ENCODE results near the gene TBC1D4.
A peak's percentile ranks its signal among the peaks of the same experiment; 100 is the strongest.
"Not testable (repeated sequence)": the region's sequence is repeated elsewhere in the genome, so short reads cannot be mapped to it uniquely, and the experiment has no call there.

The TBC1D4 gene

DNA sequence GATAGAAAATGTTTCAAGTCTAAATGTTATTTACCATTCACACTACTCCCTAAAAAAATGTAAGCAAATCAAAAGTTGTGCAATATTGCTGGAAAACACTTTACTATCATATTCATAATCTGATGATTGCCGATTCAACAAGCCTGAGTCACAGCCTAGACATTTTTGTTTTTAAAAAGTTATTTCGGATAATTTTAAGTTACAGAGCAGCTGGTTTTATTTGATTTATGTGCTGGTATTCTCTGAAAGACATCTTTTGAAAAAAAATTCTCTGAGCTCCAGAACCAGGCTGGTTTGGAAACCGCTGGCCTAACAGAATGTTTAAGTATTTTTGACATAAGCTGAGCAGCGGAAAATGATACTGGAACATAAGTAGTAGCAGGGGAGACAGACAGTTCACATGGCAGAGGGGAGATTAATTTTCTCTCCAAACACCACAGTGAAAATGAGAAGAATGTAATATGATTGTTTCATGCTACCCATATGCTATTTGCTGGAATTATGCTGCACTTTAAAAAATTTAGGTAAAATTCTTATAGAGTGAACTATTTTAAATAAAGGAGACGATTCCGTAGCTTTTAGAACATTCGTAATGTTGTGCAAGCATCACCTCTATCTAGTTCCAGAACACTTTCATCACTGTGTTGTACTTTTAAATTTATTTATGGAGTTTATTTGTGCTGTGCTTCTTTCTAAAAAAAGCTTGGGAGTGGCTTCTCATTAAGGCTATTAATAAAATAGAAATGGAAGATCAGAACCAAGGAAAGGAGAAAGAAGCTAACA is 36.1 kb downstream of the TBC1D4 start:
- DNase-seq, result no peak

DNA sequence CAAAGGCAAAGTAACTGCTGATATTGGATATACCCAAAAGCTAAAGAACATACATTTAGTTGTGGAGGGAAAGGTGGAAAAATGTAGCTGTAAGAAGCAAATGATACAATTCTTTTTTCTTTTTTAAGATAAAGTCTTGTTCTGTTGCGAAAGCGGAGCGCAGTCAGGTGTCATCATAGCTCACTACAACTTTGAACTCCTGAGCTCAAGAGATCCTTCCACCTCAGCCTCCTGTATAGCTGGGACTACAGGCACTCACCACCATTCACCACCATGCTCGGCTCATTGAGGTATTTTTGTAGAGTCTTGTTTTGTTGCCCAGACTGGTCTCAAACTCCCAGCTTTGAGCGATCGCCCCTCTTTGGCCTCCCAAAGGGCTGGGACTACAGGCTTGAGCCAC is 38.0 kb downstream of the TBC1D4 start:
- no peak for DNase-seq

DNA sequence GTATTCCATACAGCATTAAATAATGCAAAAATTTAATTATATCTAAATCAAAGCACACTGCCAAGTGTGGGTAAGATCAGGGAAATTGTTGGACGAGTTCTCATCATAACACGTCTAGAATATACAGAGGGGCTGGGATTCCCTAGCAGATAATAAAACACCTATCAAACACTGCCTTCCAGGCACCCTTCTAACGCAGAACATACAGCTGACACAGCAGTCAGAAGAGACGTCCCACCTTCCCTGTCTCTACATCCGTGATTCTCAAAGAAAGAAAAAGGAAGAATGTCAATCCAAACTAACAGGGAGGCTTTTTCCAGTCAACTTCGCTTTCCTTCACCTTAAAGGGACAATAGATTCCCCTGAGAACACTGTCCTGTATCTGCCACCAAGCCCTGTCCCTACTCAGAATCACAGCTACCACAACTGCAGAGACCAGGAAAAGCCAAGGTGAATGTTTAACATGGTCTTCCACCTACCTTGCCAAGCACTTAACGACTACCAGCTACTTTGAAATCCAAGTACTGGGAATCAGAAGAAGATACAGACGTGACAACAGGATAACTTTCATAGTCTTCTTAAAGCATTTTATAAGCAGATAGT is 38.5 kb downstream of the TBC1D4 start:
- no peak for DNase-seq

DNA sequence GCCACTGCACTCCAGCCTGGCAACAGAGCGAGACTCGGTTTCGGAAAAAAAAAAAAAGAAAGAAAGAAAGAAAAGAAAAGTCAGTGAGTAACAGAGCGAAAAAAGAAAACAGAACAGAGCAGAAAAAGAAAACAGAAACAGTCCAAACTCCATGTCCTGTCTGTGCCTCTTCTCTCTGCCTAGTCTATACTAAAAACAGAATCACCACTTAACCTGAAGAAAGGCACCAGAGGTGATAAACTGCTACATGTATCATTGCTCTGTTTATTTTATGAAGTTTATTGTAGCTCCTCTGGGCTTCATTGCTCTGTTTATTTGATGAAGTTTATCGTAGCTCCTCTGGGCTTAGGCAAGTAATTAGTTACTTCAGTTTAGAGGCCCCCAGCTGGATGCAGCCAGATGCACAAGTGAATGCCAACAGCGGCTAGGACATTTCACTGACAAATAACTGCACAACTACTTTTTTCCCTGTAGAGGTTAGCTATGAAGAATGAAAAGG is 39.2 kb downstream of the TBC1D4 start:
- no peak for DNase-seq

DNA sequence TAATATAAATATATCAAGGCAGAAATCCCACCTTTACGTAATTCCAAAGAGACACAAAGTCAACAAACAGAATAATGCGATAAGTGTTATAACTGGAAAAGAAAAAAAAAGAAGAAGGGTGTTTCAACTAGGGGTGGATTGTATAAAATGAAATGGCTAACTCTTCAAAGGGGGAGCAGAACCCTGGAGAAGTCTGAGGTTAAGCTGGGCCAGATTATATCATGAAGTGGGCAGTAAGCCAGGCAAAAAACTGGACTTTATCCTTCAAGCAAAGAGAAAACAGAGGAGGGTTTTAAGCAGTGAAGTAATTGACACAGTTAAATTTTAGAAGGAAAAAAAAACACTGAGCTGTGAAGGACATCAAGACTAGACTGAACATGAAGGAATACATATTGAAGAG is 41.9 kb downstream of the TBC1D4 start:
- peak; percentile 81 for DNase-seq

DNA sequence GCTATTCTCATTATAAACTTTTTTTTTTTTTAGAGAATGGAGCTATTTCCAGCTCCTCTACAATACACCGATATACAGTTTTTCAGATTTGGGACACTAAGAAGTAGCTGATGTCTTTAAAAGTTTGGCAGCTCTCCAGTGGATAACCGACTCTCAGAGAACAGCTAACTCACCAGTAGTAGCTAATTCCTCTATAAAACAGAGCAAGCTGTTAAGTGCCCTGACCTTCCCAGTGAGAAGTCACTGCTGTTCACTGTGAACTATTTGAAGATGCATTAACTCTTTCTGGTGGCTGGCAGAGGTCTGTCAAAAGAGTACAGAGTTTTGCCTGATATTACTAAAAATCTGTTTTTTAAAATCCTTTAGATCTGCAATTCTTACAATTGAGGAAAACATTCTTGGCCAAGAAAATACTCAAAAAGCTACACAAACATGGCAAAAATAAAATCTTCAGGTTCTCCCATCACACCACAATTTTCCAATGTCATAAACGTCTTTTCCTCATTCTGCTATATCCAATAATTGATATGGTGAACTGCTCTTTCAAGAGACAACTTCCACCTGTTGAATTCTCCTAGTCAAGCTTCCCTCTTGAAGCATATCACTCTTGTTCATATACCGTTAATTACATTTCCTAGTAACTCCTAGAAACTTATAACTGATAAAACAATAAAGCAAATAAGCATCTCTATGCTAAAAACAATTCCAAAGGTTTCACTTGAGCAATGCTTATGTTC is 44.2 kb downstream of the TBC1D4 start:
- DNase-seq, result peak; percentile 63

DNA sequence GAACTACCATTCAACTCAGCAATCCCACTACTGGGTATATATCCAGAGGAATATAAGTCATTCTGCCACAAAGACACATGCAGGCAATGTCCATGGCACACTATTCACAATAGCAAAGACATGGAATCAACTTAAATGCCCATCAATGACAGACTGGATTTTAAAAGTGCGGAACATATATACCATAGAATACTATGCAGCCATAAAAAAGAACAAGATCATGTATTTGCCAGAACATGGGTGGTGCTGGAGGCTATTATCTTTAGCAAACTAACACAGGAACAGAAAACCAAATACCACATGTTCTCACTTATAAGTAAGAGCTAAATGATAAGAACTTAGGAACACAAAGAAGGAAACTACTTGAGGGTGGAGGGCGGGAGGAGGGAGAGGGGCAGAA is 47.8 kb downstream of the TBC1D4 start:
- not testable (repeated sequence) for DNase-seq

DNA sequence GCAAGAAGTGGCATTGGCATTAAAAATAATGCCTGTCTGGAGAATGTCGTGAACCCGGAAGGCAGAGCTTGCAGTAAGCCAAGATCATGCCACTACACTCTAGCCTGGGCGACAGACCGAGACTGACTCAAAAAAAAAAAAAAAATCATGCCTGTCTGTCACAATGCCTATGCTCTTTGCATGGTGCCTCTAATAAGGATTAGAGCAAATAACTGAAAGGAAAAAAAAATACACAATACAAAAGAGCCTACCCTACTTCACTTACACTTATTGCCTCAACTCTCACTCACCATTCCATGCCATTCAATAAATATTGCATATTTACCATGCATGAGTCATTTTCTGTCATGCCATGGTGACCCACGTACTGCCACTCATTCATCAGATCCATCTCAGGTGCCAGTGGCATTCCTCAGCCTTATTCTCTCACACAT is 49.1 kb downstream of the TBC1D4 start:
- DNase-seq, result no peak

DNA sequence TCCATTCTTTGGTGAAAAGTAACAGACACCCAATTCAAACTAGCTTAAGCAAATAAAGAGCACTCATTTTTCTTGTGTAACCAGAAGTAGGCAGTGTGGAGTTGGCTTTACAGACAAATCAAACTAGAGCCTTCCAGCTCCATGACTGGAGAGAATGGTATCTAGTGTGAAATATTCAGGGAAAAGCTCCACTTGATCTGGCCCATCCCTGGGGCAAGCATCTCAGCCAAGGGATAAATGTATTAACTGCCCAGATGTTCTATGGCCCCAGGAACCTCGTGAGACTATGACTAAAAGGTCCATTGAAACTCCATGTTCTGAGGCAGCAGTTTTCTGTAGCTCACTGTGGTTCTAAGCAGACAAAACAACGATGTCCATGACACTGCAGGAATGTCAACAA is 49.9 kb downstream of the TBC1D4 start:
- DNase-seq, result no peak

DNA sequence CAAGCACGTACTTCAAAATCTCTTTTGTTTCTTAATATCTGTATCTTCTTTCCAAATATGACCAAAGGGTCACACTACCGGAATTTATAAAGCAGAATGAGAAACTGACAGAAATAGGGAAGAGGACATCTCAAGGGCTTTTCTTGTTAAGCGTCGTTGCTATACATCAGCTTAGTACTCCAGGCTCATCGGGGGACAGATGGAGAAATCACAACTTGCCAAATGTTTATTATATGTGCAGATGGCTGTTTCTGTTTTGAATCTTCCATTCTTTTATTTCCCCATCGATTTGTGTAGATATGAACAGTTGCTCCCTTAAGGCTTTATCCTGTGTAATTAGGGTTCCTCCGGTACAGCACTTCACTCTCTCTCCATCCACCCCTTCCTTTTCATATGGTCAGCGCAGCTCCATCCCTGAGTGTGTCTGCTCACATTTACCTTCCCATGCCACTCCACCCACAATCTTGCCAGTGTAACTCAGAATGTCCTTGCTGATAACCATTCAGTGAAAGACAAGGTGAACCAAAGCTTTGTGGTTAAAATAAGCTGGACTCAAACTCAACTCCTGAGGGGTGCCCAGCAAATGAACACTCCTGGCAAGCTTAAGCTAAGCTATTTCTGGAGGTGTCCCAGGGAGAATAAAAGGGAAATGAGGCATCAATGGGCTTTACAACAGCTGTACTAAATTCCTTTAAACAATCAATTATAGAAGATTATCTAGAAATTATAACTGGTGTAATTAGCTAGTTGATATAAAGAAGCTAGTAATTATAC is 51.3 kb downstream of the TBC1D4 start:
- DNase-seq, result no peak

DNA sequence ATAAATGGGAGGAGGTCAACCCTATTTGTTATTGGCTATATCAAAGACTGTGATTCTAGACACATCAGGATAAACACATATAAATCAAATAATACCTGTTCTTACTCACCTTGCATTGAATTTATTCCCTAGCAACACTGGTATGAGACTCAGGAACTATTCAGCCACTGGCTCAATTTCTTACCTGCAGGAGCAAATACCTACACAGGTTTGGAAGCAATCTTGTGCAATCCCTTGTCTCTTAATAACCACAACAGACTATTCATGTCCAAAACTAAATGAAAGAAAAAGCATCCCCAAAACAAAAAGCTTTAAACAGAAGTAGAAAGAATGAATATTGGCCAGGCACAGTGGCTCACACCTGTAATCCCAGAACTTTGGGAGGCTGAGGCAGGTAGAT is 55.5 kb downstream of the TBC1D4 start:
- DNase-seq, result no peak

DNA sequence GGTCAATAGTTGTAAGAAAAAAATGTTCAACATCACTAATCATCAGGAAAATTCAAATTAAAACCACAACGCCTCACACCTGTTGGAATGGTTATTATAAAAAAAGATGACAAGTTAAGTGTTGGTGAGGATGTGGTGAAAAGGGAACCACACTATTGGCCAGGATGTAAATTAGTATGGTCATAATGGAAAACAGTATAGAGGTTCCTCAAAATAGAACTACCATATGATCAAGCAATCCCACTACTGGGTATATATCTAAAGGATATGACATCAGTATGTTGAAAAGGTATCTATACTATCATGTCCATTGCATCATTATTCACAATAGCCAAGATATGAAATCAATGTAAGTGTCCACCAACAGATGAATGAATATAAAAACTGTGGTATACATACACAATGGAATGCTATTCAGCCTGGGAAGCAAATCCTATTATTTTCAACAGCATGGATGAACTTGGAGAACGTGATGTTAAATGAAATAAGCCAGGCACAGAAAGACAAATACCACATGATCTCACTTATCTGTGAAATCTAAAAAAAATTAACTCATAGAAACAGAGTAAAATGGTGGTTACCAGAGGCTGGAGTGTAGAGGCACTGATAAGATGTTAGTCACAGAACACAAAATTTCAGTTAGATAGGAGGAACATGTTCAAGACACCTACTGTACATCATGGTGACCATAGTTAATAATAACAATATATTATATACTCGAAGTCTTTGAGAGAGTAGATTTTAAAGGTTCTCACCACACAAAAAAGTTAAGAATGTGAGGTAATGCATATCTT is 56.6 kb downstream of the TBC1D4 start:
- DNase-seq, result peak; percentile 63

DNA sequence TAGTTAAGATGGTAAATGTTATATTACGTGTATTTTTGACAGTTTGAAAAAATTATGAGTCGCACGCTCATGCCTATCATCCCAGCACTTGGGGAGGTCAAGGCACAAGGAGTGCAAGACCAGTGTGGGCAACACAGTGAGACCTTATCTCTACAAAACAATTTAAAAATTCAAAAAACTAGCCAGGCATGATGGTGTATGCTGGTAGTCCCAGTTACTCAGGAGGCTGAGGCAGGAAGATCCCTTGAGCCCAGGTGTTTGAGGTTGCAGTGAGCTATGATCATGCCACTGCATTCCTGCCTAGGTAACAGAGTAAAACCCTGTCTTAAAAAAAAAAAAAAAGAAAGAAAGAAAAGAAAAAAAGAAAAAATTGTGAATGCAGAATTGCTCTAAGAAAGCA is 58.0 kb downstream of the TBC1D4 start:
- DNase-seq, result no peak

DNA sequence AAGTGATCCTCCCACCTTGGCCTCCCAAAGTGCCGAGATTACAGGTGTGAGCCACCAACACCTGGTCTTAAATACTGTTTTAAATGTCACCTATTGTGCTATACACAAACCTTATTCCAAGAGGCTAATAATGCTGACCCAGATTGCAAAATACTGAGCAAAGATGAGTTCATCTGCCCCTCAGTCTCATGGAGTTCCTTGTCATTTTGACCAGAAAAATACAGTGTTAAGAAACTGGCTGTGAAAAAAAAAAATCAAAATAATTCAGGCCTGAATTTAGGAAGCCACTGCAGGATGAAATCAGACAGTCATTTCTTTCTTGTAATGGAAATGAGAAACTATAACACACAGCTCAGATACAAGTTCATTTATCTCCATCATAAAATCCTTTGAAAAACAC is 59.9 kb downstream of the TBC1D4 start:
- no peak for DNase-seq

DNA sequence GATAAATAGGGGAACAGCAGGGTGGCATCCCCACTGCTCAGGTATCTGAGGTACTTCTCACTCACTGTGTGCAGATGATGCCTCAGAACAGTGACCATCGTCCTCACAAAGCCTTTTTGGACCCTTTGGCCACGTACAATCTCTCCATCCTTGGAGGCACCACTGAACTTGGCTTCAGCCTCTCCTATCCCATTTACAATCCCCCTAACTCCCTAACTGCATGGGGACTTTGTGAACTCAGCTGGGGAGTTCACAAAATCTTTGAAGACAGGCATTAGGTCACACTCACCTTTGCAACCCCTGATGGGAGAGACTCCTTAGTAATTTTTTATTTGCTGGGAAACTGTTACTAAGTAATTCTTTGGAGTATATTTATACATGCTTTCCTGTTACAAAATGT is 60.8 kb downstream of the TBC1D4 start:
- no peak for DNase-seq

DNA sequence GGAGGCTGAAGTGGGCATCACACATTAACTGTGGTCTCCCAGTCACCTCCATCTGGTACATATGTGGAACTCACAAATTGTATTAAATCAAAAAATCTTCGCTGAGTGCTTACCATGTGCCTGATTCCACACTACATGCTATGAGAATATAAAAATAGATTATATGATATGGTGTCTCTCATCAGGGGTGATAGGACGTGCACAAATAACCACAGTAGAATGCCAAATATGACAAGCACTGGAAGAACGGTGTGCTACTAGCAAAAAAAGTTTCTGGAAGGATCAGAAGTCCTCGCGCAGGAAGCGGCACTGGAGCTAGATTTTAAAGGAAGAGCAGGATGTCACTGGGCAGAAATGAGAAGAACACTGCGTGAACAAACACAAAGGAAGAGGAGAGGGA is 62.3 kb downstream of the TBC1D4 start:
- DNase-seq, result no peak

DNA sequence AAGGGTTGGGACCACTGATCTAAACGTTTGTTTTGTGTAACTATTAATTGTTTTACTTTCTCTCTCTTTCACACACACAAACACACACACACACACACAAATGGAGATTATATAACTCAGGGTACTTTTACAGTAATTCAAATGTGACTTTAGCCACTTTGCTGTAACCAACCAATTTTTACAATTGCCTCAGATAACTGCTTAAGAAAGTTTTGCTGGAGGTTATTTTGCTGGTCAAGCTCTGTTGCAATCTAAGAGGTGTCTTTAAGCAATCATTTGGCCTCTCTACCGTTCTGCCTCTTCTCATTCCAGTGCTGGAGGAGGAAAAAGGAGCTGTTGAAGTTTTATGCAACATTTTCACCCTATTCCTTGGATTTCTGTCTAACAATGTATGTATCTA is 63.0 kb downstream of the TBC1D4 start:
- peak; percentile 37 for DNase-seq

DNA sequence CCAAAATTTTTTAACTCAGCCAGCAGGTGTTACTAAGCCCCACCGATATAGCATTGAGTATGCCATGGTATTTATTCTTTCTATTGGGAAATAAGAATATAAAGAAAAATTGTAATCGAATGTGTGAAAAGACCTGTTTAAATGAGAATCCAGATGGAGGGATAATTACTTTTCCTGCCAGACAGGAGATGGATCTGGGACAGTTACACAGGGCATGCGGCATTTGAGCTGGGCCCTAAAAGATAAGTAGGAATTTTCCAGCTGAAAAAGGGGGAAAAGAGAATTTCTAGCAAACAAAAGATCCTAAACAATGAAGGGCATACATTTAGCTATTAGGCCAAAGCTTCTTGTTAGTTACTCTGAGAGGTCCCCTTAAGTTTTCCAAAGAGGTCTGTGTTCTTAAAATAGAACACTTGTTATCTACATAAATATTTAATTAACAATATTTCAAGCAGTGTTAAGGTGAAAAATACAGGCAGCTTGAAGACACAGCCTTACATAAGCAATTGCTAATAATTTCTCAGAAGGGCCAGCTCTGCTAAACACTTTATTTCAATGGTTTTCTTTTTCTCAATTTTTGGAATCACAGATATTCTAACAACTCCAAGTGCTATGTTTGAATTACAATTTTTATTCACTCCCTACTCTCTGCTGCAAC is 63.7 kb downstream of the TBC1D4 start:
- DNase-seq, result no peak

DNA sequence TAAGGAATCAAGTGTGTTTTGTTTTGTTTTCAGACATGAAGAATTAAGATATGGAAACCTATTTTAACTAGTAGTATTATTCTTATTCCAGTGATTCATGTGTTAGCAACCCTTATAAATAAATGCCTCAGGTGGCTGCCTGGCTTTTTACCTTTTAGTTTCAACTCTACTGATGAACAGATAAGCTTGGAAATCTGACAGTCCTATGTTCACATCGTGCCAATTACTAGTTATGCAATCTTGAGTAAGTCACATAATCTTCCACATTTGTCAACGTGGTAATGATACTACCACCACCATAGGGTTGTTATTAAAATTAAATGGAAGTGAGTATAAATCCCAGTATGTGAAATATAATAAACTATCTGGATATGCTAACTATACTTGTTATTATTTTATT is 64.3 kb downstream of the TBC1D4 start:
- DNase-seq, result no peak

DNA sequence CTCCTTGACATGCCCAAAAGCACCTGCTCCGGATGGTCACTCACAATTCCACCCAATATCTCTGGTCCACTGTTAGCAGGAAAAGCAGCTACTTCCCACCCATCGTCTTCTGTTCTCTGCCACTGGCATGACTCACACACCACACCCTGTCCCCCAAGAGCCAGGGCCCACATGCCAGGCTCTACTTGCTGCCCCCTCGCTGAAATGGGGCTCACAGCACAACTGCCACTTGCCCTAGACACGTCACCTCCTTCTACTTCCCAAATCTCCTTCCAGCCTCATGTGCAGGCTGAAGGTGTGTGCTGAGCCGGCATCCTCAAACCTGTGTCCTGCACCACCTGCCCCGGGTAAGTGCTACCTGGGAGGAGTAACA is 65.0 kb downstream of the TBC1D4 start:
- peak; percentile 46 for DNase-seq

DNA sequence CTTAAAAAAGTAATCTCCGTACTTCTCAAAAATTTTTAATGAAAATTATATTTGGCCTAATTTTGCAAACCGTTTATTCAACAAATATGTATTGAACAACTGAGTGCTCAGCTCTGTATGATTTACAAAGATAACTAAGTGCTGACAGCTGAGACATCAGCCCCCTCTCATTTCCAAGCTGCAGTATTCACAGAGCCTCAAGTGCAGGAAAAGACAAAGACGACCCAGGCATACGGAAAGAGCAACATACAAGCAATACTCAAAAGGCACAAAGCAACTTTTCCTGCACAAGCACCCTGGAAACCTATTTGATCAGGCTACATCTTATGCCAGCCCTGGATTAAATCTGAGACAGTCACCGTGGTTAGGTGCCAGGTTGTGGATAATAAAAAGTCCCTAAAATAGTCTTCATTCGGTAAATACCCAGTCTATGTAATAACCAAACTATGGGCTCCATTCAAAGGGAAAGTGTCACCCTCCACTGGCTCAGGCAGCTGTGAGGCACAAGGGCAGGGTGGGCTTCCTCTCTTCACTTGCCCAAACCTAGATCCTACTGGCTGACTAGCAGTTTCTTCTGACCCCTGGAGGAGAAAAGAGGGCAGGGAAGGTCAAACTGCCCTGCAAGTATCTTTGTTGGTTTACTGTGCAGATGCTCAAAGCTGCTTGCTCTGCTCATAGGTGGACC is 65.5 kb downstream of the TBC1D4 start:
- DNase-seq, result no peak

Measured in hematopoietic multipotent progenitor cell treated with erythropoietin and hydrocortisone succinate and interleukin-3 and kit ligand, for 6 days (in vitro differentiated cells).